T-helper 22 cell (primary cell): ENCODE results near the gene PDIK1L.

Source experiments
- DNase-seq: peaks from one replicate; pipeline ENCODE4 v3.0.0-alpha.2; 2020; ENCODE audit warnings: low read depth

PDIK1L gene

GRCh38 chr1:26171084-26172072 lies 59.8 kb downstream of the PDIK1L start, which contains the start of gene ZNF593OS:
TSS of gene ZNF593OS (minus strand) at chr1:26171832. CDS start at chr1:26171661, 171 bp downstream.
- no peak for DNase-seq
